ENCODE measurements around the gene NFATC1.

Gene NFATC1

DNA sequence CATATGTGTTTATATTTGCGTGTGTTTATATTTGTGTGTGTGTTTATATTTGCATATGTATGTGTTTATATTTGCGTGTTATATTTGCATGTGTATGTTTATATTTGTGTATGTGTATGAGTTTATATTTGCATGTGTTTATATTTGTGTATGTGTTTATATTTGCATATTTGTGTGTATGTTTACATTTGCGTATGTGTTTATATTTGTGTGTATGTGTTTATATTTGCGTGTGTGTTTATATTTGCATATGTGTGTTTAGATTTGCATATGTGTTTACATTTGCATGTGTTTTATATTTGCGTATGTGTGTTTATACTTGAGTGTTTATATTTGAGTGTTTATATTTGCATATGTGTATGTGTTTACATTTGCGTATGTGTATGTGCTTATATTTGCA, 168.2 kb downstream of the NFATC1 start:
- no peak for DNase-seq

DNA sequence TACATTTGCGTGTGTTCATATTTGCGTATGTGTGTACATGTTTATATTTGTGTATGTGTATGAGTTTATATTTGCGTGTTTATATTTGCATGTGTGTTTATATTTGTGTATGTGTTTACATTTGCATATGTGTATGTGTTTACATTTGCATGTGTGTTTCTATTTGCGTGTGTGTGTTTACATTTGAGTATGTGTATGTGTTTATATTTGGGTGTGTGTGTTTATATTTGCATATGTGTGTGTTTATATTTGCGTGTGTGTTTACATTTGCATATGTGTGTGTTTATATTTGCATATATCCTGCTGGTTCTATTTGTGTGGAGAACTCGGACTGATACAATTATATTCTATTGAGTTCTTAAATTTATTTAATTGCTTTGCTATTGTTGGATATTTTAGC, 168.7 kb downstream of the NFATC1 start:
- DNase-seq = no peak

DNA sequence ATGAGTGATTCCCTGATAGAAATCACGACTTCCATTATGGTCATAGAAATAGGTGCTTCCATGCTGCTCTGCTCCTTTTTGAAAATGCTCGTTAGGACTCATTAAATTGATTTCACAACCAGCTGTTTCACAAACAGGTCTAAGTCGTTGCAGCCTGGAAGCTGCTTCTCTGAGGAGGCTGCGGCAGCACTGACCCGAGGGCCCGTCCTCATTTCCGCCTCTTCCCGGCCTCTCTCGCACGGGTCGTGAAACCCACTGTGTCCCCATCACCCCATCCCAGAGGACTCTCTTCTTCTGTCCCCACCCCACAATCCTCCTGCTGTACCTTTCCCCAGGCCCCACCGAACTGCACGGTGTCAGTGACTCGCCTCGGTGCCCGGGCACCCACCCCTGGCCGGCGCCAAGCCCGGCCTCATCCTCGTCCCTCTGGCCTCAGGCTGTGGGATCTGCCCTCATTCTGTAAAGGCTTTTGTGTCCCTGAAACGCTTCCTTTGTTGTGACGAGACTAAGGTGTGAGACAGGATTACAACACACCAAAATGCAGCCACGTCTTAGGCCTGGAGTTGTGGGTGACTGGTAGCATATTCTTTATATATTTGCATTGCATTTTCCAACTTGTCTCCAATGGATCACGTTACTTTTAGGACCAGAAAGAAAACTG, 171.2 kb downstream of the NFATC1 start:
- no peak for DNase-seq

GRCh38 chr18:79567481-79568147, 171.9 kb downstream of the NFATC1 start:
- no peak for DNase-seq

DNA sequence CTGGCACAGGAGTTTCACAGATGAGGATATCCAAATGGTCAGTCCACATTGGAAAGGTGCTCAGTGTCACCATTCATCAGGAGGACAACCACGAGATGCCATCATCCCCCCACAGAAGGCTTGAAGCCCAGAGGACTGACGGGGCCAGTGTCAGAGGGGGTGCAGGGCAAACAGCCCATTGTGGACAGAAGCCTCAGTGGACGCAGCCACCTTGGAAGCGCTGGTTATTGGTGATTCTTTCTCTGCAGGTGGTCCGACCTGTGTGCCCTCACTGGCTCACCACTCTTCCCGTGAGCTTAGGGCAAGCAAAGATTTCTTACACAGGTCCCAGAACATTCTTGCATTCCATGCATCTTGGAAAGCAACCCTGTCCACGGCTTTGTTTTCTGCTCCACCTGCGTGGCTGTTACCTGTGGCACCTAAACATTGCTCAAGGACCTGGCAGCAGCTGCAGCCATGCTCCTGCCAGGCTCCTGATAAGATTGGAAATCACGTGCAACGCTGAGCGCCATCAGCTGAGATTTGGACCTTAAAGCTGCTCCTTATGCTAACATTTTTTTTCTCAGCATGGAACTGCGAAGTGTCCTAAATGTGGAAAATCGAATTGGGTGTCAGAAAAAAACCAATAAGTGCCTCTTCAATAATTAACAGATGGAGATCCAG, 172.9 kb downstream of the NFATC1 start:
- DNase-seq = no peak

DNA sequence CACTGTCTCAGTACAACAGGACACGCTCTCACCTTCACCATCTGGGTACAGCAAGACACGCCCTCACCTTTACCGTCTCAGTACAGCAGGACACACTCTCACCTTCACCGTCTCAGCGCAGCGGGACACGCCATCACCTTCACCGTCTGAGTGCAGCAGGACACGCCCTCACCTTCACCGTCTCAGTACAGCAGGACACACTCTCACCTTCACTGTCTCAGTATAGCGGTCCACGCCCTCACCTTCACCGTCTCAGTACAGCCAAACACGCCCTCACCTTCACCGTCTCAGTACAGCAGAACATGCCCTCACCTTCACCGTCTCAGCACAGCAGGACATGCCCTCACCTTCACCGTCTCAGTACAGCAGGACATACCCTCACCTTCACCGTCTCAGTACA, 174.0 kb downstream of the NFATC1 start:
- DNase-seq = no peak

- DNase-seq = no peak
Measured at GRCh38 chr18:79570266-79571201, 174.8 kb downstream of the NFATC1 start.

DNA sequence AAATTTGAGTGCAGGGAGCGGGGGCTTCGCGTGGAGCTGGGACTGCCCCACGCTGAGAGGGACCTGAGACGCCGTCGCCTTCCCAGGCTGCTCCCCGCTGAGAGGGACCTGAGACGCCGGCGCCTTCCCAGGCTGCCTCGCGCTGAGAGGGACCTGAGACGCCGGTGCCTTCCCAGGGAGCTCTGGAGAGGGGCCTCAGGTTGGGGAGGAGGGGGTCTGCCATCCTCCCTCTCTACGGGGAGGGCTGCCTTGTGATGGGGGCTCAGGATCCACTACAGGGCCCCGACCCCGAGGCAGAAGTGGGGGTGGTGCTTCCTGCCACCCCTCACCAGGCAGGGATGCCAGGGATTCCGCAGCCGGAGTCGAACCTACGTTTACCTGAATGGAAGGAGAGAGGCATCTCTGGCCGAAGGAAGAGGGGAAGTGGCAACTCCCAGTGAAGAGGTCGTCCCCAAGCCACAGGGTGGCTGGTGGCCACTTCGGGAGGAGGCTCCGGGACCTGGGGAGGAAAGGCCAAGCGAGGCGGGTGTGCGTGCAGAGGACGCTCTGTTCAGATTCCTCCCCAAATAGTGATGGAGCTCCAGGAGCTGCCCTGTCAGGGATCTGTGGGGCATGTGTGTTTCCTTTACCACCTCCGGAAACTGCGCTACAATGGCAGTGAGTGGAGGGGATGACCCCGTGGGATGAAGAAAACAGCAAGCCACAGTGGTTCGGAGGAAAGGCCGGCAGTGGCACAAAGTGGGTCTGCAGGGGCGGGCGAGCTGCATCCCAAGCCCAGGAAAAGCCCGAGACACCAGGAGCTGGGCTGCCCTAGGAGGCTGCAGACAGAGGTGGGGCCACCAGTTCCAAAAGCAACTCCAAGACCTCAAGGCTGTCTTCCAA, 175.7 kb downstream of the NFATC1 start:
- no peak for DNase-seq

- no peak for DNase-seq
Measured at GRCh38 chr18:79572093-79572780, 176.5 kb downstream of the NFATC1 start.

- DNase-seq = no peak
Measured at GRCh38 chr18:79572848-79573451, 177.2 kb downstream of the NFATC1 start.

GRCh38 chr18:79573921-79574491, 178.3 kb downstream of the NFATC1 start:
- DNase-seq = no peak

DNA sequence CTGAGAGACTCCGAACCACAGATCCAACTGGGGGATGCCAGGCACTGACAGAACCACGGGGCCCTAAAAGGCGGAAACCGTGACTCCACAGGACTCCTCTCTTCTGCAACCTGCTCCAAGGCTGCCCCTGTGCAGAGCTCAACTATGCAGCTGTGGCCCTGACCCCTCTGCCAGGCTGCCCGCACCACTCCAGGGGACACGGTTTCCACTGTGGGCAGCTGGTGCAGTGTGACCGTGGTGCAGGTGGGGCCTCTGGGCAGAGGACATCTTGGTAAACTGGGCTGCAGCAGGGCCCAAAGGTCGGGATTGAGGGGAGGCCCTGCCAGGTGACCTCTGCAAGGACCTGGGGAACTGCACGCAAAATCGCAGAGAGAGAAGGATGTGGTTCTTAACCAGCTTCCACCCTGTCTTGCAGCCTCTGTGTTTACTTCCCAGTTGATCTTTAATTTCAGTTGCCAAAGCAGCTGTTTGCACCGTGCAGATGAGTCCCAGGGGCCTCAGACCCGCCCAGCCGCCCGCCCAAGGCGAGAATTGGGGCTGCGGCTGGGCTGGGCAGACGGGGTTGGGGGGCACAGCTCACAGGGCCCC, 179.3 kb downstream of the NFATC1 start:
- DNase-seq = no peak

DNA sequence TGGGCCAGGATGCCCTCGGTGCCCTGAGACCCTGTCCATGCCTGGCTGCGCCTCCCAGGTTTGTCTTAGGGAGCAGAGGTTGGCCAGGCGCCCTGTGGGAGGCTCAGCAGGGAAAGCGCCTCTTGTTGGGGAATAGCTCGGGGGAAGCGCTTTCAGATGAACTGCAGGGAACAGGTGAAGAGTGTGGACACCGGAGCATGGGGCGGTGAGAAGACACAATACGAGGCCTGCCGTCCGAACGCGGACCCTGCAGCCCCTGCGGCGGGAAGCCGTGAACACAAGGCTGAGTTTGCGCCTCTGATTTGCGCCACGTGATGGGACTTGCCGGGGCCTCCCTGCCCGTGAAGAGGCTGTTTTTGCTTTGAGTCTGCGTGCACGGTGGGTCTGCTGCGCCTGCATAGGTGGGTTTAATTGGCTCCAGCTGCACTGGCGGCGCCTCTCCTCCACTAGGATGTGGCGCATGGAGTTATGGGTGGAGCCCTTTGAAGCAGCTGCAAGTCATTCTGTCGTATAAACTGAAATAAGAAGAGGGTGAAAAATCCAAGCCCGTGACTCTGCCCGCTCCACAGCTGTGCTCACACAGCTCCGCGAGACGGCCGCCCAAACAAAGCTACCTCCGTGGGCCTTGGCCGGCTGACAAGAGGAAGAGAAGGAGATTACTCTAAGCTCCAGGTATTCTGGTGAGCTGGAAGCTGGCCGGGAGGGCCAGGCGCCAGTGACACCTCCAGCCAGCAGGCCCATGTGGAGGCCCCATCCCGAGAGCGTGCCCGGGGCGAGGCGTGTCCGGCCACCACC, 180.4 kb downstream of the NFATC1 start:
- no peak for DNase-seq

DNA sequence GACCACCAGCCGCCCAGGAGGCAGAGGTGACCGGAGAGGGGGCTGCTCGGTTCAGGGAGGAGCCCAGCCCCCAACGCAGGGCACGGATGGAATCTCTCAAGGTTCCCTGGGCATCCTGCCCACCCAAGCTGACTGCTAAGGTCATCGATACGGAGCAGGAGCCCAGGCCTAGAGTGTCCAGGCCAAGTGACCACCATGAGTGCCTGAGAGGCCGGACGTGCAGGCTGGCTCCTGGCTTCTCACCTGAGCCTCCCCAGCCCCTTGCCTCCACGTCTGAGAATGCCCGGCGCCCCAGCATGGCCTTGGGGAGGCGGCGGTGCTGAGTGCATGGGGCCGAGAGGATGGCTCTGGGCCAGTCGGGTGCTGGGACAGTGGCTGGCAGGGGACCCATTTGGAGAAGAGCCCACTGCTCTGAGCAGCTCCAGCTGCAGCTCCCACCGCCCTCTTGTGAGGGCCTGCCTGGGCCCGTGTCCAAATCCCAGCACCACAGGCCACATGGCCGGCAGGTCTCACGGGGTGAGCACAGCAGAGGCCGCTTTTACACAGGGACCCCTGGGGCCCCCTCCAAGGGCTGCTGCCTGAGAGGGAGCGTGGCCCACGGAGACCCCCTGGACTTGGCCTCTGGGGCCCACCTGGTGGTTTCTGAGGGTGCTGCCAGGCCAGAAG, 181.1 kb downstream of the NFATC1 start:
- no peak for DNase-seq

DNA sequence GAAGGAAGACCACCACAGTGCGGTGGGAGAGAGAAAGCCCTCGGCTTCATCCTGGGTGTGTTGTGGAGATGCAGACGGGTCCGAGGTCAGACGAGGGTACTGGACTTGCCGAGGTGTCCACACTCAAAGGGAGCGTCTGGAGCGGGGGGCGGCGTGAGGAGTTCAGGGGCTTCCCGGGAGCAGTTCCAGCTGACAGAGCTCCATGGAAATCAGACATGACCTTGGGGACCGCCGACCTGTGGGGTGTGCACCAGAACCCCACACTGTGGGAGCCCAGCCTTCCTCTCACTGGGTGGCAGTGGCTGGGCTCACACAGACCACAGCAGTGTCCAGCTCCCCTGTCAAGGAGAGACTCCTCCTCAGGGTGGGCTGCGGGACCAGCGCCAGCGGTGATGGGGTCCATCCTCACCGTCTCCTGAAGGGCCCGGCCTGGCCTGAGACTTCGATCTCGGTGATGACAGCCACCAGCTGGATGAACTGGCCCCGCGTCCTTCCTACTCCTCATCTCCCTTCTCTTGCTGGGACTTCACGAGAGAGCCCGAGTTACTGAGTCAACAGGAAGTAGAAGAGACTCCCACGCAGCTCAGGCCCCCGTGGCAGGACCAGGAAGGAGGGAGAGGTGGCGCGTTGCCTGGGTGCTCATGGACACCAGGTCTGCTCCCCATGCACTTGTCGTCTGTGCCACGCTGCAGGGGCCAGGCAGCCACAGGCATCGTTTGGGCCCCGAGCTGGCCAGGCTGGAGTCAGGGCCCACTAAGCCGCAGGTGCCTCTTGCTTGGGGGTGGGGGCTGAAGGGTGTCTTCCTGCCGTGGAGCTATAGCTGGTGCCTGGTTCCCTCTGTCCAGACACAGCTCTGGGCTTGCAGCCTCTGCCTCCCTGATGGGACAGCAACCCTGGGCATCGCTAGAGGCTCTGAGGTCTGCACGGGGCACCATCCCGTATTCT, 182.0 kb downstream of the NFATC1 start:
- DNase-seq = no peak

DNA sequence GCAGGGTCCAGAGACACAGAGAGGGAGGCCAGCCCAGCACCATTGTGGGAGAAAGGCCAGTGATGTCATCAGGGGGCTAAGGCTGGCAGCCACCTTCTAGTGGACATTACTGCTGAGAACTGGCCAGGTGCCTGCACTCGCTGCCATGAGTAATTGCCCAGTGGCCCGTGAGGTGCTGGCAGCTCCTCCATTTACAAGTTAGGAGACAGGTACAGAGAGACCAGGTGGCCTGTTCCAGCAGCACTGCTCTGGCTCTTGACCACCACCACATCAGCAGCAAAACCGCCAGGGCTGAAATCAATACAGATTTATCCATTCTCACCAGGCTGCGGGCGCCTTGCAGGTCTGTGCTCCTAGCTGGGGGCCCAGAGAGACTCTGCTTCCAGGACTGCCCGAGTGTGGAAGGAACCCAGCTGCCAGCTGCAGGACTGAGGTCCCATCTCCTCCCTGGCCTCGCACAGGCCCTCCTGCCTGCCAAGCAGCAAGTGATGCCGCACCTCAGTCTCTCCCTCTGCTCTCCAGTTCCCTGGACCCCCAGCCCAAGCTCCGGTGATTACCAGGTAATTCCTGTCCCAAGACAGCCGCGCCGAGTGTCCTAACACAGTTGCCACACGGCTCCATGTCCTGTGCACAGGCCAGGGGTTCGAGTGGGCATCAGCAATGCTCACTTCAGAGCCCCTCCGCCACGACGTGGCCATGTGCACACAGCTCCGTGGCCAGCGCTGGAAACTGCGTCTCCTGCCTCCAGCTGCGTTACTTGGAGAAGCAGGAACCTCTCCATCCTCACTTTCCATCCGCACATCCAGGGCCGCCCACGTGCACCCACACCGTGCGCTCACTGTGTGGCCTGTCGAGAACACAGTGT, 182.9 kb downstream of the NFATC1 start:
- no peak for DNase-seq

Data from activated CD4-positive, alpha-beta T cell treated with anti-CD3 and anti-CD28 coated beads, Interleukin-2, amount 50 U/mL, for 4 hours (primary cell).